Measurements from ENCODE around the gene PDZD7. TPM values are rescaled to one million over a fixed set of nuclear protein-coding genes. Genes with fewer than 3 reads are reported as not detected.

PDZD7 gene
- total RNA-seq, 1 donor from 2014 or later, result 0.26 TPM

DNA sequence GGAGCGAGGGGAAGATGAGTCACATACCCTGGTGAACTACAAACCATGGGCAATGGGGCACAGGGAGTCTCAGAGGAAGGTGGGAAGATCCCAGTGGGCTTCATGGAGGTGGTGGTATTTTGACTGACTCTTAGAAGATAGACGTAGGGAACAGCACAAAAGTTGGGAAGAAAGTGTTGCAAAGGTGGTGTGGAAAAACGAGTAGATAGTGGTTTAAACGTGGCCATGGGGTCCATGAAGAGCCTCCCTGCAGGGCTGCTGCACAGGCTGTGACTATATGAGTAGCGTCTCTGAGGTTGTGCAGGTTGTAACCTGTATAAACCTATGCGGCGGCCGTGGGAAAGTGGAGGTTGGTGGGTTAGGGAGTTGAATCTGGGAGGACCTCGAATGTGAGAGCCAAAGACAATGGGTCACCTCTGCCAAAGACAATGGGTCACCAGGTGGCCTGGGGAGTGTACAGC, 17.5 kb downstream of the PDZD7 start:
- Histone ChIP-seq H3K4me3 (ENCODE audit: low read depth, low read length) (no peak overlapping the region), H3K36me3 (ENCODE audit: control insufficient read depth, insufficient read depth, low read length) (no peaks in the 10 kb centered on the region), H3K27me3 (ENCODE audit: control insufficient read depth, insufficient read depth, low read length) (peaks cover 6% of the 10 kb centered on the region)
- DNase-seq (ENCODE audit: low read depth) (peak; percentile 58), FAIRE-seq (no peak)
- TF ChIP-seq, protein P1, sequence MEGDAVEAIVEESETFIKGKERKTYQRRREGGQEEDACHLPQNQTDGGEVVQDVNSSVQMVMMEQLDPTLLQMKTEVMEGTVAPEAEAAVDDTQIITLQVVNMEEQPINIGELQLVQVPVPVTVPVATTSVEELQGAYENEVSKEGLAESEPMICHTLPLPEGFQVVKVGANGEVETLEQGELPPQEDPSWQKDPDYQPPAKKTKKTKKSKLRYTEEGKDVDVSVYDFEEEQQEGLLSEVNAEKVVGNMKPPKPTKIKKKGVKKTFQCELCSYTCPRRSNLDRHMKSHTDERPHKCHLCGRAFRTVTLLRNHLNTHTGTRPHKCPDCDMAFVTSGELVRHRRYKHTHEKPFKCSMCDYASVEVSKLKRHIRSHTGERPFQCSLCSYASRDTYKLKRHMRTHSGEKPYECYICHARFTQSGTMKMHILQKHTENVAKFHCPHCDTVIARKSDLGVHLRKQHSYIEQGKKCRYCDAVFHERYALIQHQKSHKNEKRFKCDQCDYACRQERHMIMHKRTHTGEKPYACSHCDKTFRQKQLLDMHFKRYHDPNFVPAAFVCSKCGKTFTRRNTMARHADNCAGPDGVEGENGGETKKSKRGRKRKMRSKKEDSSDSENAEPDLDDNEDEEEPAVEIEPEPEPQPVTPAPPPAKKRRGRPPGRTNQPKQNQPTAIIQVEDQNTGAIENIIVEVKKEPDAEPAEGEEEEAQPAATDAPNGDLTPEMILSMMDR (IDR thresholded peaks at IDR 0.05; ENCODE audit: insufficient read depth, low read length, severe bottlenecking), result no peak

DNA sequence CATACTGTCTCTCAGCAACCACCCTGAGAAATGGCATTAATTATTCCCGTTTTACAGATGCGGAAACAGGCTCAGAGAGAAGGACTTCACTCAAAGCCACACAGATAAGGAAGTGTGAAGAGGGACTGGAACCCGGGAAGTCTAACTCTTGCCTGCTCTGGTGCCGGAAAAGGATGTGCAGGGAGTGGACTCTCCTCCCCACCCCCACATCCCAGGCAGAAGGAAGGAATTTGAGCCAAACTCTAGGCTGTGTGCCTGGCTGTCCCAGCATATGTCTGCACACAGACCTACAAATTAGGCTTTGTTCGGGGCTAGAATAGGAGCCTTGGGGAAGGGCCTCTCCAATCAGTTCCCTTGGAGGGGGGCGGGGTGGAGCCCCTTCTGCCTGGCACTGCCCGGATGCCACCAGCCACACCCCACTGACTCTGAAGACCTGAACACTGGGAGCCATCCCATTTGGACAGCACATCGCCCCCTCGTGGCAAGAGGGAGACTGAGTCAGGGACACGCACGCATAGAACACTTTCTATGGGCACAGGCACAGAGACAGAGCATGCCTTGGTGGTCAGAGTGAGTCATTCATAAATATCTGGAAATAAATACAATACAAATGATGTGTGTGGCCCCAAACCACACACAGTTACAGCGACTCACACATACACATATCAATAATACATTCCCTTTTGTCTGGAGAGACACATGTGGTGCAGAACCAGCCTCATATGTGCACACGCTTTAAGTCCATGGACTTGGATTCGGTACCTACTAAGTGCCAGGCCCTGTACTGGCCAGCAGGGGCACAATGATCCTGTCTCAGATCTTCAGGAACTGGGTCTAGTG, 18.2 kb downstream of the PDZD7 start:
- Histone ChIP-seq H3K36me3 (ENCODE audit: control insufficient read depth, insufficient read depth, low read length) (no peaks in the 10 kb centered on the region), H3K27me3 (ENCODE audit: control insufficient read depth, insufficient read depth, low read length) (peaks cover 1% of the 10 kb centered on the region), H3K4me3 (ENCODE audit: low read depth, low read length) (no peak overlapping the region)
- peak; percentile 87 for DNase-seq (ENCODE audit: low read depth)
- TF ChIP-seq, protein P1 (IDR thresholded peaks at IDR 0.05; ENCODE audit: insufficient read depth, low read length, severe bottlenecking), result peak; percentile 74
- no peak for FAIRE-seq

DNA sequence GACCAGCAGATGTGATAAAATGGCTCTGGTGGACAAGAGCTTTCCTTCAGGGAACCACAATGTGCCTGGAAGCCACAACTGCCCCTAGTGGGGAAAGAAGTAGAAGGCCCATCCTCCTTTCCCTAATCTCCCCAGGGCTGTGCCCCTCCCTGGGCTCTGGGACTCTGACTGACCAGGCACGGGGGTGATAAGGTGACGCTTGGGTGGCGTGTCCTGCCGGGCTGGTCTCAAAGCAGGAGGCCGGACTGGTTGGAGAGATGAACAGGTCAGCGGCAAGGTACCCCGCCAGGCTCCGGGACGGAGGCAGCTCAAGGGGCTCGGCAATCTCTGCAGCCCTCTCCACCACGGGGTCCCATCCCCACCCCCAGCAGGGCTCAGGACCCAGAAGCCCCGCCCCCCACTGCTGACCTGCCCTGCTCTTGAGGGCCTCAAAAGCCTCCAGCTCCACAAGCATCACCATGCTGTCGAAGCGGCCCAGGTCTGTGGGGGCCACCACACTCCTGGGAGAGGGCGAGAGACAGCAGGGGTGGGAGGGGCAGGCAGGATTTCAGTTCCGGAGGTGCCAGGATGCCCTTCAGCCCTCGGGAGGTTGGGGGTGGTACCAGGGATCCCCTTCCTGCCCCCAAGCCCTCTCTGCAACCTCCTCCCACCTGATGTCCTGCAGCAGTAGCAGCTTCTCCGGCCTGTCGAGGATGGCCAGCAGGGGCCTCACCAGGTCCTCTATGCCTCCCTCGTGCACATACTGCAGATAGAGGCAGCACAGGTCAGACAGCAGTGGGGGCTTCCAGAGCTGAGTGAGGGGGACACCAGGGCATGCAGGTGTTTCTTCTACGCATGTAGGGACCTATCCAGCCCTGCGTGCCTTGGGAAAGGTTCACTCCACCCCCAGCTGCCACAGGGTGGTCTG, 19.2 kb downstream of the PDZD7 start:
- H3K4me3 ChIP-seq (ENCODE audit: low read depth, low read length), result no peak overlapping the region
- TF ChIP-seq, protein P1 (IDR thresholded peaks at IDR 0.05; ENCODE audit: insufficient read depth, low read length, severe bottlenecking), result peak; percentile 45
- FAIRE-seq, result no peak

DNA sequence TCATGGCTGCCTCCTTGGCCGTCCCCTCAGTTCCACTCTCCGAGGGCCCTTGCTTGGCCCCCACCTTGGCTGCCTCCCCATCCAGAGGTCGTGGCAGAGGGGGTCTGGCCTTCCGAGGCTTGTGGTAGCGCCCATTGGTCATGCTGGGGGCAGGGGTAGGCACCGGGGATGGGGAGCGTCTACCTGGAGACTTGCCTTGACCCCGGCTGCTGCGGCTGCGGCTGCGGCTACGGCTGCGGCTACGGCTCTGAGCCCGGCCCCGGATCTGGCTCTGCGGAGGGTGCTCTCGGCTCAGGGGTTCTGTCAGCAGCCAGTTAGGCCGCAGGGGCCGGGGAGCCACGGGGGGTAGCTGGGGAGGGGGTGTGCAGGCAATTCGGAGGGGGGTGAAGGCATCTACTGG, 20.6 kb downstream of the PDZD7 start:
- H3K36me3 ChIP-seq (ENCODE audit: control insufficient read depth, insufficient read depth, low read length), result peaks cover 5% of the 10 kb centered on the region
- TF ChIP-seq, protein P1 (IDR thresholded peaks at IDR 0.05; ENCODE audit: insufficient read depth, low read length, severe bottlenecking), result no peak
- H3K4me3 ChIP-seq (ENCODE audit: low read depth, low read length), result no peak overlapping the region
- DNase-seq (ENCODE audit: low read depth) (no peak), FAIRE-seq (no peak)
- H3K27me3 ChIP-seq (ENCODE audit: control insufficient read depth, insufficient read depth, low read length), result no peaks in the 10 kb centered on the region

More for the DNA sequence above, 19.2 kb downstream of the PDZD7 start:
- no peaks in the 10 kb centered on the region for H3K27me3 ChIP-seq (ENCODE audit: control insufficient read depth, insufficient read depth, low read length)
- no peaks in the 10 kb centered on the region for H3K36me3 ChIP-seq (ENCODE audit: control insufficient read depth, insufficient read depth, low read length)
- no peak for DNase-seq (ENCODE audit: low read depth)

DNA sequence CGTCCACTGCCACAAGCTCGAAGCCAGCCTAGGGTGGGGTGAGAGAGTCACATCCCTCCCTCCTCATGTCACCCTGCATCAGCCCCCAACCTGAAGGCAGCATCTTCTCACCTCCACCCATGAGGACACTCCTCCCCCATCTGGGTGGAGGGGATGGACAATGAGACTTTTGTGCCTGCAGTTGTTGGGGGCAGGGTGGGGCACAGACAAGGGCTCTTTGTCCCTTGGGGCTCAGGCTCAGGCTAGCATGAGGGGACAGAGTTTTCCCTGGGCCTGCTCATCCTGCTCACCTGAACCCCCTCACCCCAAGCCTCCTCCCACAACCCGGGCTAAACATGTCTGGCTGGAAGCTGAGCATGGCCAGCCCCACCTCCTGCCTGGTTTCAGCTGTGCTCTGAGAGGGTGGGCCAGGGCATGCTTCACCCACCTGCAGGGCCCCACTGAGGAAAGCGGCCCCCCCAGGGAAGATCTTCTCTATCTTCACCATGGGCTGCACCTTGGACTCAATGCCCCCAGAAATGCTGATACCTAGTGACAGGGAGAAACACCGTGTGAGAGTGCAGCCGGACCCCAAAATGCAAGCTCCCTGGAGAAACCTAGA, 22.0 kb downstream of the PDZD7 start:
- TF ChIP-seq, protein P1 (IDR thresholded peaks at IDR 0.05; ENCODE audit: insufficient read depth, low read length, severe bottlenecking), result no peak
- peaks cover 9% of the 10 kb centered on the region for H3K36me3 ChIP-seq (ENCODE audit: control insufficient read depth, insufficient read depth, low read length)
- H3K4me3 ChIP-seq (ENCODE audit: low read depth, low read length), result no peak overlapping the region
- FAIRE-seq, result no peak
- no peaks in the 10 kb centered on the region for H3K27me3 ChIP-seq (ENCODE audit: control insufficient read depth, insufficient read depth, low read length)
- DNase-seq (ENCODE audit: low read depth), result no peak
